HepG2 (cell line): ENCODE data around the gene CYP2U1. TPM values are rescaled to one million over a fixed set of nuclear protein-coding genes. Genes with fewer than 3 reads are reported as not detected.

Experiments used
- ATAC-seq: fragments of 200-7000 bp; cut with Tn5 transposase; 3 replicates; pipeline ENCODE4 v1.9.1; 2020; ENCODE audit warnings: mild to moderate bottlenecking, moderate library complexity
- BruUV-seq: library from RNA; stranded (reverse); fragments of 400-500 nt; replicated peaks from 2 replicates; lab custom pipeline; 2021; lab: Mats Ljungman, UMichigan
- CTCF ChIA-PET: fragments of 300-600 bp; formaldehyde crosslinking; extraction: SDS; loops from one replicate; lab custom pipeline; 2021; ENCODE audit warnings: low total read pairs, inconsistent platforms, low intra/inter-chr PET ratio; lab: Yijun Ruan, JAX
- POLR2A ChIA-PET: fragments of 350-600 bp; sonication (Branson Sonifier 250); formaldehyde crosslinking; loops from one replicate; lab custom pipeline; 2020; ENCODE audit warnings: antibody characterized with exemption, inconsistent platforms; lab: Yijun Ruan, JAX
- DNase-seq: peaks from one replicate; pipeline ENCODE4 v3.0.0-alpha.2; 2015; ENCODE audit warnings: low spot score
- FAIRE-seq: peaks from 3 replicates; lab custom pipeline; 2011; peaks lifted over from hg19 to GRCh38; lab: Jason Lieb, UNC
- H2AFZ ChIP-seq: one replicate; pipeline ENCODE4 v1.6.1; 2011; ENCODE audit warnings: low read length, inconsistent platforms
- H3K27ac ChIP-seq: fragments of 300-600 bp; 3 replicates; pipeline ENCODE4 v1.8.0; 2011; ENCODE audit warnings: mixed run types, mild to moderate bottlenecking, mixed read lengths, low read length, inconsistent platforms; ENCODE audit not compliant: insufficient read depth; ENCODE audit errors: extremely low read length
- H3K27me3 ChIP-seq, 2 experiments: fragments of 200-600 bp in 1 of 2; 2 replicates in 1 of 2; 3 replicates in 1 of 2; pipeline versions ENCODE4 v1.6.0 to v1.8.0; 2011; ENCODE audit warnings: low read length in 2 of 2, mild to moderate bottlenecking in 2 of 2, moderate library complexity in 2 of 2, inconsistent platforms in 1 of 2; ENCODE audit not compliant: insufficient read depth in 2 of 2, control insufficient read depth in 1 of 2
- H3K36me3 ChIP-seq, 2 experiments: fragments of 200-600 bp in 1 of 2; replicated peaks in 1 of 2; 2 replicates in 1 of 2; 3 replicates in 1 of 2; pipeline versions ENCODE4 v1.5.1 to v1.8.0; 2011; ENCODE audit warnings: low read length in 2 of 2, inconsistent platforms in 1 of 2; ENCODE audit not compliant: insufficient read depth in 2 of 2, control insufficient read depth in 1 of 2
- H3K4me1 ChIP-seq: 2 replicates; pipeline ENCODE4 v1.5.1; 2012; ENCODE audit warnings: low read length, inconsistent platforms; ENCODE audit not compliant: insufficient read depth
- H3K4me2 ChIP-seq: 2 replicates; pipeline ENCODE4 v1.6.0; 2011; ENCODE audit warnings: low read depth, low read length, inconsistent platforms
- H3K4me3 ChIP-seq, 3 experiments: fragments of 200-600 bp in 1 of 3; sonication (generic), shearing (Covaris generic) in 1 of 3; replicated peaks in 1 of 3; 2 replicates each; pipeline ENCODE4 v1.5.1; 2011 to 2016; ENCODE audit warnings: low read length in 3 of 3, inconsistent platforms in 2 of 3, low read depth in 2 of 3, mild to moderate bottlenecking in 2 of 3, control low read depth in 1 of 3, mixed read lengths in 1 of 3; ENCODE audit not compliant: insufficient read depth in 1 of 3
- H3K79me2 ChIP-seq: one replicate; pipeline ENCODE4 v1.6.1; 2011; ENCODE audit warnings: low read length, inconsistent platforms; ENCODE audit not compliant: insufficient read depth
- H3K9ac ChIP-seq: 2 replicates; pipeline ENCODE4 v1.6.0; 2011; ENCODE audit warnings: mild to moderate bottlenecking, low read depth, low read length, inconsistent platforms; ENCODE audit not compliant: insufficient read depth
- H3K9me3 ChIP-seq: 2 replicates; pipeline ENCODE4 v1.5.1; 2012; ENCODE audit warnings: mild to moderate bottlenecking, low read length
- H4K20me1 ChIP-seq: 2 replicates; pipeline ENCODE4 v1.6.0; 2011; ENCODE audit warnings: inconsistent platforms, mild to moderate bottlenecking, low read length, moderate library complexity; ENCODE audit not compliant: insufficient read depth
- FOXK2 ChIP-seq: fragments of 450-650 bp; IDR thresholded peaks from 2 replicates; pipeline ENCODE4 v1.6.1; 2016
- JARID2 ChIP-seq: sonication (generic); formaldehyde crosslinking; IDR thresholded peaks from 2 replicates; pipeline ENCODE4 v1.8.1; 2023; ENCODE audit warnings: missing genetic modification reagents, inconsistent platforms; ENCODE audit not compliant: insufficient replicate concordance
- JUND ChIP-seq: sonication (generic); formaldehyde crosslinking; IDR thresholded peaks from 2 replicates; pipeline ENCODE4 v1.8.0; 2022; ENCODE audit warnings: mild to moderate bottlenecking, missing genetic modification reagents
- MIXL1 ChIP-seq: IDR thresholded peaks from 2 replicates; pipeline ENCODE4 v1.6.1; 2016
- NCOA1 ChIP-seq: sonication (generic); formaldehyde crosslinking; IDR thresholded peaks from 2 replicates; pipeline ENCODE4 v1.9.0; 2021; ENCODE audit warnings: missing genetic modification reagents
- NR2F6 ChIP-seq, 2 experiments: IDR thresholded peaks; 2 replicates each; pipeline ENCODE4 v1.6.1; 2016; ENCODE audit warnings: antibody characterized with exemption in 1 of 2, mild to moderate bottlenecking in 1 of 2
- POLR2AphosphoS5 ChIP-seq: IDR thresholded peaks from 2 replicates; pipeline ENCODE4 v1.6.1; 2012; ENCODE audit warnings: low read depth, low read length
- SNRNP70 ChIP-seq: fragments of 200-400 bp; formaldehyde crosslinking; IDR thresholded peaks from 2 replicates; pipeline ENCODE4 v1.6.1; 2017; ENCODE audit warnings: mild to moderate bottlenecking, low read depth, low read length, moderate library complexity
- ZMYM4 ChIP-seq: sonication (generic); formaldehyde crosslinking; IDR thresholded peaks from 2 replicates; pipeline ENCODE4 v1.8.1; 2023; ENCODE audit warnings: mild to moderate bottlenecking, missing genetic modification reagents
- ZNF3 ChIP-seq: IDR thresholded peaks from 2 replicates; pipeline ENCODE4 v1.7.0; 2017; ENCODE audit warnings: inconsistent platforms
- ZNF44 ChIP-seq: sonication (generic); formaldehyde crosslinking; IDR thresholded peaks from 2 replicates; pipeline ENCODE4 v1.5.1; 2020; ENCODE audit warnings: mild to moderate bottlenecking, missing genetic modification reagents
- WGBS: methylation state at CpG from one replicate; pipeline ENCODE4 v1.1.6; 2017; ENCODE audit warnings: low lambda C conversion rate; 5-methylcytosine and 5-hydroxymethylcytosine counted together
- in situ Hi-C: cut with HindIII; loops from 2 replicates; pipeline ENCODE4 v1.10.0; 2017; ENCODE audit warnings: low pct_unique_long_range_greater_than_20kb; ENCODE audit not compliant: extremely low pct_ligation_motif_present
- intact Hi-C: fragments of 100-400 bp; cut with micrococcal nuclease; formaldehyde crosslinking; loops from one replicate; pipeline ENCODE4 v1.10.0; 2022; ENCODE audit not compliant: unreplicated experiment
- polyA plus RNA-seq, 8 experiments: library from polyadenylated mRNA; depleted of rRNA in 3 of 8; stranded (reverse) in 7 of 8; unstranded in 1 of 8; fragments of >200 nt; fragmentation: Illumina TruSeq in 4 of 8; extraction: Trizol in 4 of 8; gene quantifications; 2 replicates each; pipeline versions ENCODE4 v1.2.1 to v1.2.3, GENCODE V29; 2011 to 2016; ENCODE audit warnings: low read depth in 4 of 8, missing spikeins in 1 of 8, mixed read lengths in 1 of 8; ENCODE audit not compliant: insufficient read depth in 1 of 8
- total RNA-seq, 5 experiments: library from RNA; depleted of rRNA; stranded (reverse); fragments of >200 nt; fragmentation: Illumina TruSeq; extraction: Trizol; gene quantifications; 2 replicates each; pipeline ENCODE4 v1.2.3, GENCODE V29; 2016; ENCODE audit warnings: low read depth in 1 of 5
- TF ChIP-seq, protein P1 (sequence below): sonication (generic); formaldehyde crosslinking; IDR thresholded peaks from 2 replicates; pipeline ENCODE4 v1.8.0; 2022; ENCODE audit warnings: missing genetic modification reagents, low read depth, mild to moderate bottlenecking, borderline replicate concordance
- TF ChIP-seq, protein P2 (sequence below): sonication (generic); formaldehyde crosslinking; IDR thresholded peaks from 2 replicates; pipeline ENCODE4 v1.5.0; 2020; ENCODE audit warnings: mild to moderate bottlenecking, missing genetic modification reagents, borderline replicate concordance
- TF ChIP-seq, protein P3 (sequence below): sonication (generic); formaldehyde crosslinking; IDR thresholded peaks from 2 replicates; pipeline ENCODE4 v1.4.0; 2020; ENCODE audit warnings: mild to moderate bottlenecking, missing genetic modification reagents

Gene CYP2U1
- total and polyA plus RNA-seq, 2 of the 13 experiments (the other 11 are each of a cell fraction or from before 2014, with no cell fraction given), result 1.4 to 3.4 TPM

DNA sequence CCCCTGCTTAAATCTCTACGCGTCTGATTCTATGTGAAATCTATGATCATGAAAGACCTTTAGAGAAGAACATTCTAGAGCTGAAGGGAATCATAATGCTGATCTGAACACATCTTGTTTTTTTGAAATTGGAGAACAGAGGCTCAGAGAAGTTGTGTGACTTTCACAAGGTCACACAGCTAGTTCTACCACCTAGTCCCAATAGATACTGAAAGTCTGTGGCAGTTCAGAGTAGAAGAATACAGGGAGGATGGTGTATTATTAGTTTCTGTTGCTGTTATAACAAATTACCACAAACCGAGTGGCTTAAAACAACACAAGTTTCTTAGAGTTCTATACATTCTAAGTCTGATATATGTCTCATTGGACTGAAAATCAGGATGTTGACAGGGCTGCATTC is 14.5 kb downstream of the CYP2U1 start (continued):
- TF ChIP-seq NCOA1, result no peak
- no peak for TF ChIP-seq ZMYM4 (CRISPR knock-in tag)
- TF ChIP-seq MIXL1 (CRISPR knock-in tag), result no peak
- TF ChIP-seq, protein P1, sequence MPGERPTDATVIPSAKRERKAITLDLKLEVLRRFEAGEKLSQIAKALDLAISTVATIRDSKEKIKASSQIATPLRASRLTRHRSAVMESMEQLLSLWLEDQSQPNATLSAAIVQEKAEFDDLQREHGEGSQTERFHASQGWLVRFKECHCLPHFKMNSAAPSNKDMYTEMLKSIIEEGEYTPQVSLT (CRISPR knock-in tag), result no peak
- TF ChIP-seq, protein P2, sequence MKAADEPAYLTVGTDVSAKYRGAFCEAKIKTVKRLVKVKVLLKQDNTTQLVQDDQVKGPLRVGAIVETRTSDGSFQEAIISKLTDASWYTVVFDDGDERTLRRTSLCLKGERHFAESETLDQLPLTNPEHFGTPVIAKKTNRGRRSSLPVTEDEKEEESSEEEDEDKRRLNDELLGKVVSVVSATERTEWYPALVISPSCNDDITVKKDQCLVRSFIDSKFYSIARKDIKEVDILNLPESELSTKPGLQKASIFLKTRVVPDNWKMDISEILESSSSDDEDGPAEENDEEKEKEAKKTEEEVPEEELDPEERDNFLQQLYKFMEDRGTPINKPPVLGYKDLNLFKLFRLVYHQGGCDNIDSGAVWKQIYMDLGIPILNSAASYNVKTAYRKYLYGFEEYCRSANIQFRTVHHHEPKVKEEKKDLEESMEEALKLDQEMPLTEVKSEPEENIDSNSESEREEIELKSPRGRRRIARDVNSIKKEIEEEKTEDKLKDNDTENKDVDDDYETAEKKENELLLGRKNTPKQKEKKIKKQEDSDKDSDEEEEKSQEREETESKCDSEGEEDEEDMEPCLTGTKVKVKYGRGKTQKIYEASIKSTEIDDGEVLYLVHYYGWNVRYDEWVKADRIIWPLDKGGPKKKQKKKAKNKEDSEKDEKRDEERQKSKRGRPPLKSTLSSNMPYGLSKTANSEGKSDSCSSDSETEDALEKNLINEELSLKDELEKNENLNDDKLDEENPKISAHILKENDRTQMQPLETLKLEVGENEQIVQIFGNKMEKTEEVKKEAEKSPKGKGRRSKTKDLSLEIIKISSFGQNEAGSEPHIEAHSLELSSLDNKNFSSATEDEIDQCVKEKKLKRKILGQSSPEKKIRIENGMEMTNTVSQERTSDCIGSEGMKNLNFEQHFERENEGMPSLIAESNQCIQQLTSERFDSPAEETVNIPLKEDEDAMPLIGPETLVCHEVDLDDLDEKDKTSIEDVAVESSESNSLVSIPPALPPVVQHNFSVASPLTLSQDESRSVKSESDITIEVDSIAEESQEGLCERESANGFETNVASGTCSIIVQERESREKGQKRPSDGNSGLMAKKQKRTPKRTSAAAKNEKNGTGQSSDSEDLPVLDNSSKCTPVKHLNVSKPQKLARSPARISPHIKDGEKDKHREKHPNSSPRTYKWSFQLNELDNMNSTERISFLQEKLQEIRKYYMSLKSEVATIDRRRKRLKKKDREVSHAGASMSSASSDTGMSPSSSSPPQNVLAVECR (CRISPR knock-in tag), result no peak
- no peak for TF ChIP-seq JARID2

- FAIRE-seq (no peak), DNase-seq (no peak), ATAC-seq (no peak)
- no peaks in the 10 kb centered on the region for H3K79me2 ChIP-seq
- CTCF ChIA-PET, result no interaction called here
- intact Hi-C loops (no loop called here), in situ Hi-C loops (no loop called here)
- WGBS, result 85% methylated on average over 2 of the region's 2 CpGs
- POLR2A ChIA-PET, result no interaction called here
- no peaks in the 10 kb centered on the region for H4K20me1 ChIP-seq
- H3K4me2 ChIP-seq, result no peak overlapping the region
- TF ChIP-seq SNRNP70, result no peak
- TF ChIP-seq ZNF44 (CRISPR knock-in tag), result no peak
- no peak for TF ChIP-seq POLR2AphosphoS5
- no peak for TF ChIP-seq NR2F6 (IDR thresholded peaks at IDR 0.05)
- TF ChIP-seq NR2F6 (CRISPR knock-in tag; IDR thresholded peaks at IDR 0.05), result no peak
- no peak for TF ChIP-seq ZNF3 (CRISPR knock-in tag)
- TF ChIP-seq JUND (CRISPR knock-in tag), result no peak
- TF ChIP-seq FOXK2, result no peak
- TF ChIP-seq, protein P3, sequence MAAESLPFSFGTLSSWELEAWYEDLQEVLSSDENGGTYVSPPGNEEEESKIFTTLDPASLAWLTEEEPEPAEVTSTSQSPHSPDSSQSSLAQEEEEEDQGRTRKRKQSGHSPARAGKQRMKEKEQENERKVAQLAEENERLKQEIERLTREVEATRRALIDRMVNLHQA (CRISPR knock-in tag), result no peak
- H3K4me1 ChIP-seq, result no peaks in the 10 kb centered on the region
- H3K27me3 ChIP-seq, result no peaks in the 10 kb centered on the region
- H3K9ac ChIP-seq, result no peak overlapping the region
- H2AFZ ChIP-seq, result no peak overlapping the region
- H3K4me3 ChIP-seq, result no peak overlapping the region
- no peak overlapping the region for H3K27ac ChIP-seq
- no peaks in the 10 kb centered on the region for H3K36me3 ChIP-seq
- no TSS peak for BruUV-seq
- no peaks in the 10 kb centered on the region for H3K9me3 ChIP-seq
Observed at GRCh38 chr4:107950746-107951540, 19.6 kb downstream of the CYP2U1 start.
